HEK293T (cell line): ENCODE data around the gene POU3F1.

Experiments used
- CTCF ChIA-PET: fragments of 350-600 bp; formaldehyde crosslinking; extraction: SDS; loops from one replicate; lab custom pipeline; 2021; ENCODE audit warnings: antibody characterized with exemption, inconsistent platforms; lab: Yijun Ruan, JAX
- POLR2A ChIA-PET: fragments of 350-600 bp; formaldehyde crosslinking; extraction: SDS; loops from one replicate; lab custom pipeline; 2020; ENCODE audit warnings: antibody characterized with exemption, inconsistent platforms; lab: Yijun Ruan, JAX
- DNase-seq: peaks from one replicate; pipeline ENCODE4 v3.0.0; 2012; ENCODE audit warnings: mixed read lengths; ENCODE audit errors: extremely low spot score
- ARNT ChIP-seq: fragments of 450-650 bp; IDR thresholded peaks from 2 replicates; pipeline ENCODE4 v1.6.1; 2017; ENCODE audit warnings: mild to moderate bottlenecking
- CTBP1 ChIP-seq: fragments of 450-650 bp; IDR thresholded peaks from 2 replicates; pipeline ENCODE4 v1.6.1; 2016; ENCODE audit warnings: borderline replicate concordance
- ELF4 ChIP-seq: fragments of 450-650 bp; IDR thresholded peaks from 2 replicates; pipeline ENCODE4 v1.6.1; 2017; ENCODE audit warnings: antibody characterized with exemption
- FOXA1 ChIP-seq: fragments of 450-650 bp; IDR thresholded peaks from 2 replicates; pipeline ENCODE4 v1.6.1; 2016; ENCODE audit warnings: mild to moderate bottlenecking
- FOXK2 ChIP-seq: fragments of 450-650 bp; IDR thresholded peaks from 2 replicates; pipeline ENCODE4 v1.6.1; 2016; ENCODE audit warnings: mild to moderate bottlenecking
- FOXM1 ChIP-seq: fragments of 450-650 bp; IDR thresholded peaks from 2 replicates; pipeline ENCODE4 v1.6.1; 2017; ENCODE audit warnings: mild to moderate bottlenecking, borderline replicate concordance
- HDGF ChIP-seq: fragments of 450-650 bp; IDR thresholded peaks from 2 replicates; pipeline ENCODE4 v1.6.1; 2017; ENCODE audit warnings: antibody characterized with exemption, borderline replicate concordance
- L3MBTL2 ChIP-seq: fragments of 450-650 bp; conservative IDR thresholded peaks from 2 replicates; pipeline ENCODE4 v1.6.1; 2016; ENCODE audit warnings: mild to moderate bottlenecking
- LEF1 ChIP-seq: fragments of 450-650 bp; IDR thresholded peaks from 2 replicates; pipeline ENCODE4 v1.6.1; 2017; ENCODE audit warnings: mild to moderate bottlenecking, borderline replicate concordance
- NFRKB ChIP-seq: fragments of 450-650 bp; IDR thresholded peaks from 2 replicates; pipeline ENCODE4 v1.6.1; 2016; ENCODE audit warnings: mild to moderate bottlenecking, moderate library complexity
- PKNOX1 ChIP-seq: fragments of 450-650 bp; IDR thresholded peaks from 2 replicates; pipeline ENCODE4 v1.6.1; 2016
- SP1 ChIP-seq: fragments of 450-650 bp; IDR thresholded peaks from 2 replicates; pipeline ENCODE4 v1.6.1; 2017
- SUZ12 ChIP-seq: fragments of 450-650 bp; IDR thresholded peaks from 2 replicates; pipeline ENCODE4 v1.6.1; 2016; ENCODE audit warnings: mild to moderate bottlenecking
- TARDBP ChIP-seq: fragments of 450-650 bp; IDR thresholded peaks from 2 replicates; pipeline ENCODE4 v1.6.1; 2016
- ZNF384 ChIP-seq: fragments of 450-650 bp; IDR thresholded peaks from 2 replicates; pipeline ENCODE4 v1.6.1; 2016

The POU3F1 gene

GRCh38 chr1:38046333-38046883 lies at the start of gene POU3F1:
Gene POU3F1, minus strand, starts transcription at chr1:38046793. Its CDS starts 50 bp downstream, at chr1:38046743.
- no peak for DNase-seq
- ChIA-PET CTCF (interaction anchor here (1.2 kb wide), 1 partner anchor 25 kb away, joined by 4 read pairs; no protein-coding TSS in a partner anchor), POLR2A (interaction anchor here (0.6 to 1.0 kb wide), 6 partner anchors 9 to 772 kb away, joined by 3 to 7 read pairs (median 3); partner anchors contain the start of gene MTF1)
- no peak for TF ChIP-seq ARNT
- TF ChIP-seq CTBP1: no peak
- TF ChIP-seq FOXA1: no peak
- TF ChIP-seq TARDBP: no peak
- TF ChIP-seq SP1: no peak
- TF ChIP-seq FOXM1: no peak

- POLR2A ChIA-PET: no interaction called here
- no peak for DNase-seq
- CTCF ChIA-PET: no interaction called here
- TF ChIP-seq SP1 (no peak), TARDBP (no peak), LEF1 (no peak), FOXK2 (no peak), FOXM1 (no peak), PKNOX1 (peak; percentile 84)
Observed at GRCh38 chr1:38095454-38095931, 48.9 kb upstream of the POU3F1 start.

- CTCF ChIA-PET: no interaction called here
Observed at GRCh38 chr1:38094711-38095290, 48.2 kb upstream of the POU3F1 start.

GRCh38 chr1:38093569-38094520 lies 47.3 kb upstream of the POU3F1 start:
- TF ChIP-seq TARDBP: no peak
- no peak for TF ChIP-seq ZNF384
- no peak for TF ChIP-seq FOXA1
- no peak for TF ChIP-seq HDGF
- TF ChIP-seq PKNOX1: no peak
- DNase-seq: no peak
- ChIA-PET POLR2A (no interaction called here), CTCF (no interaction called here)

More at GRCh38 chr1:38094711-38095290, 48.2 kb upstream of the POU3F1 start:
- POLR2A ChIA-PET: no interaction called here
- TF ChIP-seq CTBP1 (no peak), TARDBP (no peak), FOXK2 (no peak), FOXM1 (no peak), PKNOX1 (no peak), ELF4 (no peak), HDGF (no peak), LEF1 (no peak), FOXA1 (no peak), ARNT (no peak), SUZ12 (no peak)
- no peak for DNase-seq

GRCh38 chr1:38092256-38092655 lies 45.7 kb upstream of the POU3F1 start:
- TF ChIP-seq ELF4 (no peak), LEF1 (no peak), FOXK2 (no peak), HDGF (no peak), L3MBTL2 (no peak), CTBP1 (no peak), NFRKB (no peak), FOXM1 (no peak)
- ChIA-PET POLR2A (no interaction called here), CTCF (interaction anchor here (1.6 kb wide), 1 partner anchor 11 kb away, joined by 3 read pairs; no protein-coding TSS in a partner anchor)
- no peak for DNase-seq

- DNase-seq: no peak
- TF ChIP-seq SUZ12 (no peak), LEF1 (no peak), SP1 (no peak), NFRKB (no peak), CTBP1 (no peak), ARNT (no peak)
- ChIA-PET CTCF (interaction anchor here (1.6 kb wide), 1 partner anchor 12 kb away, joined by 3 read pairs; no protein-coding TSS in a partner anchor), POLR2A (no interaction called here)
Observed at GRCh38 chr1:38090796-38091195, 44.2 kb upstream of the POU3F1 start.
